ENCODE data around the gene PSMD6. TPM values are rescaled to one million over a fixed set of nuclear protein-coding genes. Genes with fewer than 3 reads are reported as not detected.

PSMD6 gene
- total and polyA plus RNA-seq, 10 donors, result 49.0 to 75.8 (median 59.6) TPM

DNA sequence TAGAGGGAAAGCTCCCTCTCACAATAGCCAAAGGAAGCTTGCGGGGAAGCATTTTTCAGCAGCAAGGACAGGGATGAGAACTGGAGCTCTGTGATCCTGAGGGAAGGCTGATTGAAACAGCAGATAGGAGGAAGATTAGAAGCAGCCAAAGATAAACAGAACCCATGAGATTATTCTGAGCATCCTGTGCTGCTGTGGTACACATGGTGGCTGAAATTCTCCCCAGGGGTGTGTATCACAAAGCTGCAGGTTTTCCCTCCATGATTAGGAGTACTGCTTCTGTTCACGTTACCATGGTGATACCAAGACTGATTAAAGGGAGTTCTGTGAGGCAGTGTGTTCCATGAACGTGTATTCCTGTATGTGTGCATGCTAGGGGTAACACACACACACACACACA lies 30.3 kb upstream of the PSMD6 start:
- TF ChIP-seq, protein P1, sequence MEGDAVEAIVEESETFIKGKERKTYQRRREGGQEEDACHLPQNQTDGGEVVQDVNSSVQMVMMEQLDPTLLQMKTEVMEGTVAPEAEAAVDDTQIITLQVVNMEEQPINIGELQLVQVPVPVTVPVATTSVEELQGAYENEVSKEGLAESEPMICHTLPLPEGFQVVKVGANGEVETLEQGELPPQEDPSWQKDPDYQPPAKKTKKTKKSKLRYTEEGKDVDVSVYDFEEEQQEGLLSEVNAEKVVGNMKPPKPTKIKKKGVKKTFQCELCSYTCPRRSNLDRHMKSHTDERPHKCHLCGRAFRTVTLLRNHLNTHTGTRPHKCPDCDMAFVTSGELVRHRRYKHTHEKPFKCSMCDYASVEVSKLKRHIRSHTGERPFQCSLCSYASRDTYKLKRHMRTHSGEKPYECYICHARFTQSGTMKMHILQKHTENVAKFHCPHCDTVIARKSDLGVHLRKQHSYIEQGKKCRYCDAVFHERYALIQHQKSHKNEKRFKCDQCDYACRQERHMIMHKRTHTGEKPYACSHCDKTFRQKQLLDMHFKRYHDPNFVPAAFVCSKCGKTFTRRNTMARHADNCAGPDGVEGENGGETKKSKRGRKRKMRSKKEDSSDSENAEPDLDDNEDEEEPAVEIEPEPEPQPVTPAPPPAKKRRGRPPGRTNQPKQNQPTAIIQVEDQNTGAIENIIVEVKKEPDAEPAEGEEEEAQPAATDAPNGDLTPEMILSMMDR (IDR thresholded peaks at IDR 0.05 in 8 of 11, conservative IDR thresholded peaks at IDR 0.05 in 3 of 11), result no peak
- TF ChIP-seq POLR2AphosphoS5 (IDR thresholded peaks at IDR 0.05) (no peak), POLR2A (IDR thresholded peaks at IDR 0.05) (no peak)
- Histone ChIP-seq H3K4me1 (peaks cover 0 to 3% (median 0%) of the 10 kb centered on the region in 6 donors), H3K27ac (no peak overlapping the region), H3K36me3 (no peaks in the 10 kb centered on the region), H3K4me3 (no peak overlapping the region), H3K9me3 (no peaks in the 10 kb centered on the region), H3K27me3 (replicated peaks in 1 of 7) (peaks cover 0 to 10% (median 0%) of the 10 kb centered on the region in 7 donors)
- WGBS, 5 donors, result 74 to 86% (median 83%) methylated on average over 3 of the region's 3 CpGs
- intact Hi-C loops (cut with DNase I; ENCODE audit: low total_unique reads), result no loop called here
- no peak for DNase-seq

DNA sequence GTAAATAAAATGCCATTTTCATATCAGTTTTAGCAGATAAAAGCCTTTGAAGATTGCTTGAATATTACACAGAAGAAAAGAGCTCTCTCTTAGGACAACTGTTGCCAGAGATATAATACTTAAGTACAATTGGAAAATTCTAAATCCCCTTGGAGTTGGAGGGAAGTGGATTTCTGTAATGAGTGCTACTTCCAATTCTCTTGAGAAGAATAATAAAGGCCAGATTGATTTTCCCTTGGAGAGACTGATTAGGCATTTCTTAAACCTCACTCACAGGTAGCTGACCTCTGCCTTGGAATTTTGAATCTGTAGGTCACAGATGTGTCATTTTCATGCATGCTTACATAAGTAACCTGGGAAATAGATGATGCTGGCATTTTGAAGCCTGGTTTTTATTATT lies 29.8 kb upstream of the PSMD6 start:
- Histone ChIP-seq H3K27me3 (replicated peaks in 1 of 7) (peaks cover 0 to 15% (median 0%) of the 10 kb centered on the region in 7 donors), H3K4me3 (no peak overlapping the region), H3K9me3 (no peaks in the 10 kb centered on the region), H3K4me1 (peaks cover 0 to 6% (median 0%) of the 10 kb centered on the region in 6 donors), H3K27ac (no peak overlapping the region), H3K36me3 (no peaks in the 10 kb centered on the region)
- no peak for DNase-seq
- TF ChIP-seq POLR2AphosphoS5 (IDR thresholded peaks at IDR 0.05) (no peak), POLR2A (IDR thresholded peaks at IDR 0.05) (no peak)
- TF ChIP-seq, protein P1 (IDR thresholded peaks at IDR 0.05 in 8 of 11, conservative IDR thresholded peaks at IDR 0.05 in 3 of 11), result no peak
- intact Hi-C loops (cut with DNase I; ENCODE audit: low total_unique reads), result no loop called here

DNA sequence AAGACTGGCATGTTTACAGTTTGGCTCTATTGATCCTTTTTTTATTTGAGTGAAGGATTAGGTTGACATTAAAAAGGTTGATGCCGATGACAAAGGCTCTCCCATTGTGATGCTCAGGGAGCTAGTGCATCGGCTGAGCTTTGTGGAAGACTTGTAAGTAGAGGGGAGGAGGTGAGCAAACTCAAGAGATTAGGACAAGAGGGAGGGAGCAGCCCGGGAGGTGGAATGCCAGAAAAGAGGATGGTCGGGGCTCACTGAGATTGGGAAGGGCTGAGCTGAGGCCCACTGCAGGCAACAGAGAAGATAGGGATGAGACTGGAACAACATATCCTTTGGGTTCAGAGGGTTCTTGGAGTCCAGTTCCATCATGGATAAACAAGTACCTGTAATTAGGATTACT lies 26.5 kb upstream of the PSMD6 start:
- WGBS, 5 donors, result 83 to 96% (median 89%) methylated on average over 4 of the region's 4 CpGs

DNA sequence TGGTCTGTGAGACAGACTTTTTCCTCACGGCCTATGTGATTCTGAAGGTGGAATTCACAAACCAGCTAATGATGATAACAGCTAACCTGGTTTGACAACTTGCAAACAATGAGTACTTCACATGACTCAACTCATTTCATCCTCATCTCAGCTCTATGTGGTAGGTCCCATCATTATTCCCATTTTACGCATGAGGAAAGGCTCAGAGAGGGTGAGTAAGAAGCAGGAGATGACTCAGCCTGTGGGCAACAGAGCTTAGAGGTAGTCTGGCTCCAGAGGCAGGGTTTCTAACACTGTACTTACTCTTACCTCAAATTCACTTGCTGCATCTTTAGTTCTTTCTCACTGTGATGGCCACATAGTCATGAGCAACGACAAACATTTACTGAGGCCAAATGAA lies 25.8 kb upstream of the PSMD6 start:
- peaks cover 0 to 6% (median 0%) of the 10 kb centered on the region in 6 donors for H3K4me1 ChIP-seq
- H3K27ac ChIP-seq, result no peak overlapping the region
- H3K36me3 ChIP-seq, result no peaks in the 10 kb centered on the region
- H3K27me3 ChIP-seq (replicated peaks in 1 of 7), result peaks cover 0 to 16% (median 0%) of the 10 kb centered on the region in 7 donors
- no peak for TF ChIP-seq POLR2AphosphoS5 (IDR thresholded peaks at IDR 0.05)
- TF ChIP-seq, protein P1 (IDR thresholded peaks at IDR 0.05 in 8 of 11, conservative IDR thresholded peaks at IDR 0.05 in 3 of 11), result no peak
- no peak for TF ChIP-seq POLR2A (IDR thresholded peaks at IDR 0.05)
- 59 to 81% (median 68%) methylated on average over 3 of the region's 3 CpGs for WGBS, 5 donors
- no peaks in the 10 kb centered on the region for H3K9me3 ChIP-seq
- H3K4me3 ChIP-seq, result no peak overlapping the region
- intact Hi-C loops (cut with DNase I; ENCODE audit: low total_unique reads), result no loop called here
- no peak for DNase-seq

More for the DNA sequence above, 26.5 kb upstream of the PSMD6 start:
- no peaks in the 10 kb centered on the region for H3K9me3 ChIP-seq
- peaks cover 0 to 16% (median 0%) of the 10 kb centered on the region in 7 donors for H3K27me3 ChIP-seq (replicated peaks in 1 of 7)
- H3K4me3 ChIP-seq, result no peak overlapping the region
- no peak for DNase-seq
- intact Hi-C loops (cut with DNase I; ENCODE audit: low total_unique reads), result no loop called here
- peaks cover 0 to 6% (median 0%) of the 10 kb centered on the region in 6 donors for H3K4me1 ChIP-seq
- no peaks in the 10 kb centered on the region for H3K36me3 ChIP-seq
- H3K27ac ChIP-seq, result no peak overlapping the region
- no peak for TF ChIP-seq POLR2AphosphoS5 (IDR thresholded peaks at IDR 0.05)
- no peak for TF ChIP-seq POLR2A (IDR thresholded peaks at IDR 0.05)
- TF ChIP-seq, protein P1 (IDR thresholded peaks at IDR 0.05 in 8 of 11, conservative IDR thresholded peaks at IDR 0.05 in 3 of 11), result no peak

All from spleen (tissue), 11 donors.